Activated effector memory CD4-positive, alpha-beta T cell treated with anti-CD3 and anti-CD28 coated beads, Interleukin-2, amount 50 U/mL, for 16 hours (primary cell): ENCODE results near the gene GABARAP.

Source experiments
- DNase-seq: peaks from one replicate; pipeline ENCODE4 v3.0.0-alpha.2; 2020

The GABARAP gene

GRCh38 chr17:7239091-7240027, 2.9 kb downstream of the GABARAP start, which contains the start of gene PHF23:
Gene PHF23, minus strand, starts transcription at chr17:7239457. Its CDS starts 178 bp downstream, at chr17:7239279.
- peak; percentile 99 for DNase-seq

GRCh38 chr17:7238420-7239090, 3.7 kb downstream of the GABARAP start:
- DNase-seq: peak; percentile 74

- peak; percentile 94 for DNase-seq
Measured at GRCh38 chr17:7237761-7238419, 4.4 kb downstream of the GABARAP start.

GRCh38 chr17:7237266-7237760, 4.9 kb downstream of the GABARAP start:
- no peak for DNase-seq

GRCh38 chr17:7236808-7237207, 5.4 kb downstream of the GABARAP start:
- DNase-seq: no peak

GRCh38 chr17:7235693-7236665, 6.3 kb downstream of the GABARAP start:
- peak; percentile 70 for DNase-seq

GRCh38 chr17:7234083-7234951, 7.9 kb downstream of the GABARAP start, which contains the start of gene DVL2:
Gene DVL2, minus strand, starts transcription at chr17:7234517. Its CDS starts 255 bp downstream, at chr17:7234262.
- peak; percentile 97 for DNase-seq

GRCh38 chr17:7233701-7234082, 8.6 kb downstream of the GABARAP start:
- no peak for DNase-seq

GRCh38 chr17:7232114-7232513, 10.1 kb downstream of the GABARAP start:
- no peak for DNase-seq

- no peak for DNase-seq
Measured at GRCh38 chr17:7229504-7229903, 12.7 kb downstream of the GABARAP start.

GRCh38 chr17:7228920-7229319, 13.3 kb downstream of the GABARAP start:
- DNase-seq: no peak

- DNase-seq: no peak
Measured at GRCh38 chr17:7226721-7227710, 15.2 kb downstream of the GABARAP start.

GRCh38 chr17:7225711-7226331, 16.4 kb downstream of the GABARAP start:
- no peak for DNase-seq

- DNase-seq: no peak
Measured at GRCh38 chr17:7224661-7225111, 17.6 kb downstream of the GABARAP start.

GRCh38 chr17:7224110-7224509, 18.1 kb downstream of the GABARAP start:
- no peak for DNase-seq

- DNase-seq: no peak
Measured at GRCh38 chr17:7223375-7223774, 18.9 kb downstream of the GABARAP start.

- no peak for DNase-seq
Measured at GRCh38 chr17:7222972-7223292, 19.3 kb downstream of the GABARAP start.

- DNase-seq: no peak
Measured at GRCh38 chr17:7222093-7222971, 19.9 kb downstream of the GABARAP start.
